DLD1 (cell line): ENCODE results near the gene AHI1.

ENCODE experiments used
- in situ Hi-C: cut with HindIII; loops from 2 replicates; pipeline ENCODE4 v1.10.0; 2017; ENCODE audit warnings: low sequenced_read_pairs

Gene AHI1

GRCh38 chr6:135464634-135465033 lies 32.9 kb downstream of the AHI1 start:
- in situ Hi-C loops = no loop called here

DNA sequence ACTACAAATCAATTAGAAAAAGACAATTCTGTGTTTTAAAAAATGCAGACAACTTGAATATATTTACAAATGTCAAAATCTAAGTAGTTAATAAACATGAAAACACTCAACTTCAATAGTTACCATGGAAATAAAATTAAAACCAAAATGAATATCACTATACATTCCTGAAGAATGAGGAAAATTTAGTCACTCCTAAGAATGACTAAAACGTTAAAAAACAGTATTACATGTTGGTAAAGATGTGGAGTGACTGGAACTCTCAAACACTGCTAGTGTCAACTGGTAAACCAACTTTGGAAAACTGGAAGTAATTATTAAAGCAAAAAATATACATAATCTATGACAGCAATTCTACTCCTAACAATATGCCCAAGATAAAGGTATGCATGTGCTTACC lies 36.3 kb downstream of the AHI1 start:
- in situ Hi-C loops = no loop called here

GRCh38 chr6:135458051-135458450 lies 39.5 kb downstream of the AHI1 start:
- in situ Hi-C loops = no loop called here

GRCh38 chr6:135451617-135452190 lies 45.8 kb downstream of the AHI1 start:
- in situ Hi-C loops = no loop called here

DNA sequence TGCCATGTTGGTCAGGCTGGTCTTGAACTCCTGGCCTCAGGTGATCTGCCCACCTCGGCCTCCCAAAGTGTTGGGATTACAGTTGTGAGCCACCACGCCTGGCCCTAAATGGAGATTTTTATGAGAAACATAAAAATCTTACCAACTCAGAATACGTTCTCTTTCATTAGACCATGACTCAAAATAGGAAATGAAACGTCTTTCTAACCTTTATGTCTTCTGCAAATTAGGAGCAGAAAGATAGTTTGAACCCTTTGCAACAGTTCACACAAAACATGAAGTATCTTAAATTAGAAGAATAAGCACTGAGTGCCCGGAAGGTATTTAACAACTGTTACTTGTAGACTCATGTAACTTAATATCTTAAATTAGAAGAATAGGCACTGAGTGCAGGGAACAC lies 48.3 kb downstream of the AHI1 start:
- in situ Hi-C loops = no loop called here

DNA sequence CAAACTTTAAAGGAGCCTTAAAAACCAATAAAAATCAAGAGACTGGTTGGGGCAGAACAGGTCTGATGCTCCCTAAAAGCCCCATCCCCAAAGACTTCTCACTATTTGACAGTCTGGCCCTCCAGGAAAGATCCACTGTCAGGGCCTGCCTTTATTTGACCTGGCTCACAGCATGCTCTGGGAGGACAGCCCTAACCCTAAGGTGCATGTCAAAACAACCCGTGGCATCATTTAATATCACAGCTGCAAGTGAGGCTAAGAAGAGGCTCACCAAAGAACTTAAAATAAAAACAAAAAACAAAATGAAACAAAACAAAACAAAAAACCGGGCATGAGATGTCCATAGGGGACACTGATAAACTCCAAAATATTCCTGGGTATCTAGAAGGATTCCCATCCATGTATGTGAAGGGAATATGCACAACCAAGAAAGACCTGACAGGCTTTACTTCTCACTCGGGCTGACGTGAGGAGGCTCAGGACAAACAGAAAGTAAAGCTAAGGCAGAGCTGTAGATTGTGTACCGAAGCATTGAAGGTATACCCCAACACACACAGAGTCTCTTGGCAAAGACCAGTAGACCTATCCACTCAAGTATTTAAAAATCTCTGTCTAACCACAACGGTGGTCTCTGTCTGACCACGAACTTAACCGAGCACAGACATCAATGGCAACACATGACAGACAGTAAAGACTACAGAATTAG lies 57.3 kb downstream of the AHI1 start:
- in situ Hi-C loops = no loop called here

GRCh38 chr6:135439549-135439948 lies 58.0 kb downstream of the AHI1 start:
- in situ Hi-C loops = no loop called here

DNA sequence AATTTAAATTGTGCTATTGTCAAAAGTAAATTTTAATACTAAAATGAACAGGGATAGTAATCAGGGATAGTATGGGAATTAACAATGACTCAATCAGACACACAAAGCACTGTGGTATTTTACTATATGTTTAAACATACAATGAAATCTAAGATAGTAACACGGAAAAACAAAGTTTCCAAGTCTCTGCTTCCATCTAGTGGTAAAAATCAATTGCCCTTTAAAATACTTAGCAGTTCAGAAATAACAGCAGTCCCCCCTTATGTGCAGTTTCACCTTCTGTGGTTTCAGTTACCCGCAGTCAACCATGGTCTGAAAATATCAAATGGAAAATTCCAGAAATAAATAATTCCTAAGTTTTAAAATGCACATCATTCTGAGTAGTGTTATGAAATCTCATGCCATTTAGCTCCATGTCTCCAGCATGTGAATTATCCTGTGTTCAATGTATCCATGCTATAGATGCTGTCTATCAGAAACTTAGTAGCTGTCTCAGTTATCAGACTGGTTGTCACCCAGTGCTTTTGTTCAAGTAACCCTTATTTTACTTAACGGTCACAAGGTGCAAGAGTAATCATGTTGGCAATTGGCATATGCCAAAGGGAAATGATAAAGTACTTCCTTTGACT lies 58.5 kb downstream of the AHI1 start:
- in situ Hi-C loops = no loop called here

DNA sequence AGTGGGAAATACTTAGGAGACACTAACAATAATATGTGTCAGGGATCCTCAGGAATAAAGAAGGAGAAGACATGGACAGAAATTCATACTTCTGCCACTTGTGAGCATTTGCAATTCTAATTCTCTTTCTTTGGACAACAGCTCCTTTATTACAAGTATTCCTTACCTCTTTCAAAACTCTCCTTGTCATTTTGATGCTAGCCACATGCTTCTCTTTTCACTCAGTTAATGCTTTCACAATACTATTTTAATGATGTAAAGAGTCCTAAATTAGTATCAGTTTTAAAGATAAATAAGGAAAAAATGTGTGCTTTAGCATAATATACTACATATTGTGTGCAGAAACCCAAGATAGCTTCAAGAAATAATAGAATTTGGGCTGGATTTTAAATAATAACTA lies 62.5 kb downstream of the AHI1 start:
- in situ Hi-C loops = no loop called here

- in situ Hi-C loops = no loop called here
These were observed 63.4 kb downstream of the AHI1 start for GRCh38 chr6:135434095-135434494.

- in situ Hi-C loops = no loop called here
These were observed 69.5 kb downstream of the AHI1 start for GRCh38 chr6:135428078-135428477.

DNA sequence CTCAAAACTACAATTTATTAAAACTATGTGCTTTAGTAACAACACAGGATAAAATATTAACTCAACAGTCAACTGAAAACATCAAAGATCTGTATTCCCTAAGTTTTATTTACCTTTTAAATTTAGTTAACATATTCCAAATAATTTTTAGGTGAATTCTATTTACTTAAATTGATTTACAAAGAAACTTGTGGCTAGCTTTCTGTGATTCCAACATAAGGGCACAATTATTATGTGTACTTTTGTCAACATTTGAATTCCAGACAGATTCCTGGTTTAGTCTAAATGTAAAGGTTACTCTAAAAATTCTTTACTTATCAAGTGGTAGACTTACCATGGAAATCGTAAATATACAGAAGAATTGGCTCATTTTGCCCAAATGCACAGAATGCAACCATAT lies 70.7 kb downstream of the AHI1 start:
- in situ Hi-C loops = no loop called here

DNA sequence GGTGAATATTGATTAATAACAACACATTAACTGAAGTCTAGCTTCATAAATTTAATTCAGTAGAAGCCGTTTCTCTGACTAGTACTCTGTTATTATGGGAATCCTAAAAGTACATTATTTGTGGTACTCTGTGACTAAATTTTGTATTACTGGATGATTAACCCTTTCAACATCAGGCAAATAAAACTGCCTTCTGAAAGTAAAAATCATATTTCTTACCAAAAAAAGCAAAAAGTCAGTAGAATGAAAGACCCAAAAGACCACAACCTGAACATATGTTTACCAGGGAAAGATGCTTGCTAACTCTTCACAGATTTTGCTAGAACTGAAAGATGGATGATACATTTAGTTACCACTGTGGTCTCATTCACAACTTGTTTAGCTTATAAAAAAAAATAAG lies 73.2 kb downstream of the AHI1 start:
- in situ Hi-C loops = no loop called here

GRCh38 chr6:135423649-135424128 lies 73.9 kb downstream of the AHI1 start:
- in situ Hi-C loops = no loop called here

DNA sequence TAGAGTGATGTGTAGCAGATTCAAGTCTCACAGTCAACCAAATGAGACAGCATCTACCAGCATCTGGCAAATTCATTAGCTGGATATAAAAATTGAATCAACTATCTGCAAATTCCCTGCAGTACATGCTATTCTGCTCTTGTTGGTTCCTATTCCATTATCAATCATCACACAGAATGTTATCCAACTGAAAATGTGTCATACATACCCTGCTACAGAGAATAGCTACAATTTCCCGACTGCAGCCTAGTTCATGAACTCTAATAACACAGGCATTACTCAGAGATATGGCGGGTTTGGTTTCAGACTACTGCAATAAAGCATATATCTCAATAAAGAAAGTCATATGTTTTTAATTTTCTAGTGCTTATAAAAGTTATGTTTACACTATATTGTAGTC lies 78.4 kb downstream of the AHI1 start:
- in situ Hi-C loops = no loop called here

DNA sequence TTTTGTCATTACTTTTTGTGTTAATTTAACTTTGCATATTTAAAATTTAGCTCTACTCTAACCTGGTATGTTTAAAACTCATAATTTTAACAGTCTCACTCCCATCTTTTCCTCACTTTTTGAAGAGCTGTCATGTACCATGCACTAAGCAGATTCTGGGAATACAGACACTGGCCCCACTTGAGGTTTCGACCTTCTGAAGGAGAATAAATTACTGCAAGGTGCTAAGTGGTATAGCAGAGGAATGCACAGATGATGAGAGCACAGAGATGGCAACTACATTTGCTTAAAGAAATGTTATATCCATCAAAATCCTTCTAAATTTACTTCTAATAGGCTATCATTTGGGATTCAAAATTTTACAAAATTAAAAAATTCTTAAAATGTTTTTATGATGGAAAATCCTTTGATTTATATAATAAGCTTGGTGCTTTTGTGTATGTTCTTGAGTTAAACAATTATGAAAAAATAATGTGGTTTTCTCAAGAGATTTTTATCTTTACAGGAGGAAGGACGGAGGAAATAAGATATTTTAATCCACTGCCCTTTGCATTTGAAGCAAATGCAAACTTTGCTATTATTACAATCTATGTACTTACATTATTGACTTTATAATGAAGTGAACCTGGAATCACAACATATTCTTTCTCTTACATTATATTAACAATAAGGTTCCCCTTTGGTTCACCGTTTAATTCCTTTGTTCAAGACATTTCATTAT lies 79.3 kb downstream of the AHI1 start:
- in situ Hi-C loops = no loop called here

DNA sequence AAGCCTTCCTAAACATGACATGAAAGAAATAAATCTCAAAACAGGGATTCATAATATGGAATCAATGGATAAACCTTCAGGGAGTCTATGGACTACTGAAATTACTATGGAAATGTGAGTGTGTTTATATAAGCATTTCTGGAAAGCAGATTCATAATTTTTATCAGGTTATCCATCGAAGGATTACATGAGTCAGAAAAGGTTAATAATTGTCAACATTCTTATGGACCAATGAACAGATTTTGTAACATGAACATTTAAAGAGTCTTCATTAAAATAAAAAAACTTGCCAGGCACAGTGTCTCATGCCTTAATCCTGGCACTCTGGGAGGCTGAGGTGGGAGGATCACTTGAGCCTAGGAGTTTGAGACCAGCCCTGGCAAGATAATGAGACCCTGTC lies 84.8 kb downstream of the AHI1 start:
- in situ Hi-C loops = no loop called here

DNA sequence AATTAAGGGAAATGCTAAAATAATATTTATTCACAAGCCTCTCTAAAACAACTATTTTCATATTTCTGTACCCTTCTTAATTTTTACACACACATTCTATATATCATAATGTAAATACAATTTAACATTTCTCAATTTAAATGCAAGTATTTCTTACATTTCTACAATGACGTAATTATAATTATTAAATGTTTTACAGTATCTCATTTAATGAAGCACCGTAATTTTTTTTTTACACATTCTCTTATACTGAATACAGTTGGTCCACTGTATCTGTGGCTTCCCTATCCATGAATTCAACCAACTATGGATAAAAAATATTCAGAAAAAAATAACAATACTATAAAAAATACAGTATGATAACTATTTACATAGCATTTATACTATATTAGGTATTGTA lies 85.7 kb downstream of the AHI1 start:
- in situ Hi-C loops = no loop called here

- in situ Hi-C loops = no loop called here
These were observed 86.2 kb downstream of the AHI1 start for GRCh38 chr6:135411339-135411738.

- in situ Hi-C loops = no loop called here
These were observed 86.7 kb downstream of the AHI1 start for GRCh38 chr6:135410856-135411255.

- in situ Hi-C loops = no loop called here
These were observed 94.0 kb downstream of the AHI1 start for GRCh38 chr6:135403584-135403983.

DNA sequence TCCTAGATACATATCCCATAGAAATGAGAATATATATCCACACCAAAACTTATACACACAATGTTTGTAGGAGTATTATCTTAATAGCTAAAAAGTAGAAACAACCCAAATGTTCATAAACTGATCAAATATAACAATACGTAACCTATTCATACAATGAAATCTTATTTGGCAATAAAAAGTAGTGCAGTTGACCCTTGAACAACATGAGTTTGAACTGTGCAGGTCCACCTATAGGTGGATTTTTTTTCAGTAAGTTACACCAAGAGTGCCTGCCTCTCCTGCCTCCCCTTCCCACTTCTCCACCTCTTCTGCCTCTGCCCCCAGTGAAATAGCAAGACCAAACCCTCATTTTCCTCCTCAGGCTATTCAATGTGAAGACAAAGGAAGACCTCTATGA lies 95.2 kb downstream of the AHI1 start:
- in situ Hi-C loops = no loop called here
